GM12865 (cell line): ENCODE data around the gene KRT40.

Experiments
- DNase-seq: peaks from one replicate; pipeline ENCODE4 v3.0.0; 2010; ENCODE audit warnings: low read depth
- H3K4me3 ChIP-seq: 2 replicates; pipeline ENCODE4 v1.5.1; 2011; ENCODE audit warnings: mild to moderate bottlenecking, low read depth, low read length, control low read depth
- TF ChIP-seq, protein P1 (sequence below): IDR thresholded peaks from 2 replicates; pipeline ENCODE4 v1.5.1; 2011; ENCODE audit warnings: low read length, control low read depth, low read depth, inconsistent platforms; ENCODE audit not compliant: insufficient read depth; ENCODE audit errors: missing control alignments

Gene KRT40

GRCh38 chr17:40967582-40967981 is 16.5 kb downstream of the KRT40 start:
- H3K4me3 ChIP-seq: no peak overlapping the region
- no peak for DNase-seq
- TF ChIP-seq, protein P1, sequence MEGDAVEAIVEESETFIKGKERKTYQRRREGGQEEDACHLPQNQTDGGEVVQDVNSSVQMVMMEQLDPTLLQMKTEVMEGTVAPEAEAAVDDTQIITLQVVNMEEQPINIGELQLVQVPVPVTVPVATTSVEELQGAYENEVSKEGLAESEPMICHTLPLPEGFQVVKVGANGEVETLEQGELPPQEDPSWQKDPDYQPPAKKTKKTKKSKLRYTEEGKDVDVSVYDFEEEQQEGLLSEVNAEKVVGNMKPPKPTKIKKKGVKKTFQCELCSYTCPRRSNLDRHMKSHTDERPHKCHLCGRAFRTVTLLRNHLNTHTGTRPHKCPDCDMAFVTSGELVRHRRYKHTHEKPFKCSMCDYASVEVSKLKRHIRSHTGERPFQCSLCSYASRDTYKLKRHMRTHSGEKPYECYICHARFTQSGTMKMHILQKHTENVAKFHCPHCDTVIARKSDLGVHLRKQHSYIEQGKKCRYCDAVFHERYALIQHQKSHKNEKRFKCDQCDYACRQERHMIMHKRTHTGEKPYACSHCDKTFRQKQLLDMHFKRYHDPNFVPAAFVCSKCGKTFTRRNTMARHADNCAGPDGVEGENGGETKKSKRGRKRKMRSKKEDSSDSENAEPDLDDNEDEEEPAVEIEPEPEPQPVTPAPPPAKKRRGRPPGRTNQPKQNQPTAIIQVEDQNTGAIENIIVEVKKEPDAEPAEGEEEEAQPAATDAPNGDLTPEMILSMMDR: no peak

DNA sequence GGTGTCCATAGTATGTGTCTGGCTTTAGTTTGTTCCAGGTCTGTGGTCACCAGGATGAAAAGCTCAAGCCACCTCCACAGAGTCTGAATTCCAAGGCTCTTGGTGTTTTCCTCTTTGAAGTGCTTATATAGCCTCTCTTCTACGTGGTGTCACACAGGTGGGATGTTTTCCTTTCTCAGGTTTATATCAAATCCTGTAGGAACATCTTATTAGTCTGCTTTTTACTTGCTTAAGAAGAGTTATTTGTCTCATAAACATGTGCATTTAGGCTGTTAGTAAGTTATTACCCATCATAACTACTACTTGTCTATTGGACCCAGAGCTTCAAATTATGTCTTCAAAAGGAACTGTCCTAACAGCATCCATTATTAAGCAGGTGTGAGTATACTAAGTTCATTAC is 17.3 kb downstream of the KRT40 start, which contains the start of gene KRT39:
Gene KRT39, minus strand, starts transcription at position 101 of the 400 bp plus-strand sequence. Its CDS starts 92 bp downstream, at position 9.
- no peak within 1 kb of the TSS for H3K4me3 ChIP-seq
- TF ChIP-seq, protein P1: no peak
- DNase-seq: no peak

GRCh38 chr17:40963838-40964237 is 20.3 kb downstream of the KRT40 start:
- no peak overlapping the region for H3K4me3 ChIP-seq
- TF ChIP-seq, protein P1: peak; percentile 57
- DNase-seq: peak; percentile 25

DNA sequence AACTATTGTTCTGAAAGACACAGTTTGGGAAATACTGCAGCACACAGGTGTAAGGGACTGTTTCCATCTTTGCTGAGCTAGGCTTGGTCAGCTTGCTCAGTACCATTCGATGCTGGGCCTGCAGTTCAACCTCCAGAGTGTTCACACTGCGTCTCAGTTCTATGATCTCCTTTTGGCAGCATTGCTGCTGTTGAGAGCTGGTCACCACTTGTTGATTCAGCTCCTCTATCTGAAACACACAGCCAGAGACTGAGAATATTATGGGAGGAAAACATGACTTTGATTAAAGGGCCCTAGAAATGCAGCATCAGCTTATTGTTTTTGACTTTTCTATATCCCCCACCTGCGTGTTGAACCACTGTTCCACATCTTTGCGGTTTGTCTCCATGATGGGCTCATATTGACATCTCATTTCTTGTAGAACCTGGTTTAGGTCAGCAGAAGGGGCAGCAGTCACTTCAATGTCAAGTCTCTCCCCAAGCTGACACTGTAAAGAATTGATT is 22.0 kb downstream of the KRT40 start:
- no peak for DNase-seq
- H3K4me3 ChIP-seq: no peak overlapping the region
- TF ChIP-seq, protein P1: no peak

DNA sequence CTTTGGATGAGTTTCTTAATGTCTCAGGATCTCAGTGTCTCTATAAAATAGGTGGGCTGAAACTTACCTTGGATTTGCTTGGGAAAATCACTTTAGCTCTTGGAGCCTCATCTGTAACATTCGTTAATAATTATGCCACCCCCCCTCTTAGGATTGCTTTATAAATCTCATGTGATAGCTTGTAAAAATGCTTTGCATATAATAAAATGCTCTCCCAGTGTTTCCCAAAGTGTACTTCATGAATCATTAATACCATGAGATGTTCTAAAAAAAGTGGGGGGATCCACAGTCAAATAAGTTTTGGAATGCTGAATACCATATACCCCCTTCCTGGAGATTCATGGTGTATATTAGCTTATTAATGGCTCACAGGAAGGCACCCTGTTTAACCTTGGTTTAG is 22.5 kb downstream of the KRT40 start:
- TF ChIP-seq, protein P1: no peak
- no peak for DNase-seq
- no peak overlapping the region for H3K4me3 ChIP-seq

DNA sequence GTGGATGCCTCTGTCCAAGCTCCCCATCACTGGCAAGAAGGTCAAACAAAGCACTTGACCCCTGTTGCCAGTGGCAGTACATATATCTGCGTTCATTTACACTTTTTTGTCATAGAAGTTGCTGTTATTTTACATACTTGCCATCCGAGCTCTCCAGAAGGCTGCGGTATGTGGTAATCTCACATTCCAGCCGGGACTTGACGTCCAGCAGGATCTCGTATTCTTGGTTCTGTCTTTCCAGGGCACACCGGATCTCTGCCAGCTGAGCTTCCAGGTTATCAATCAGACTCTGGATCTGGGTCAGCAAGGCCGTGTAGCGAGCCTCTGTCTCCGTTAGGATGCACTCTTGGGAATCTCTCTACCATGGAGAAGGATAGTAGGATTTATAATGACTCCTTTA is 24.0 kb downstream of the KRT40 start:
- H3K4me3 ChIP-seq: no peak overlapping the region
- no peak for DNase-seq
- TF ChIP-seq, protein P1: no peak
